Dermis microvascular lymphatic vessel endothelial cell (primary cell): Measurements from ENCODE around the gene DMD. TPM values are rescaled to one million over a fixed set of nuclear protein-coding genes. Genes with fewer than 3 reads are reported as not detected.

Experiments
- DNase-seq, 2 donors: peaks; one replicate each; pipeline versions ENCODE4 v3.0.0 to v3.0.0-alpha.2; 2010; ENCODE audit warnings: low read depth in 2 of 2
- total RNA-seq: library from RNA; depleted of rRNA; stranded (reverse); fragments of >200 nt; gene quantifications from 2 replicates; pipeline ENCODE4 v1.2.1, GENCODE V29; 2014

DMD gene
- total RNA-seq, 1 donor from 2014 or later: 1.8 TPM

- no peak for DNase-seq
Measured at GRCh38 chrX:31070057-31070468, 2141.3 kb downstream of the DMD start.
